HepG2 (cell line): Measurements from ENCODE around the gene ZNF839. TPM values are rescaled to one million over a fixed set of nuclear protein-coding genes. Genes with fewer than 3 reads are reported as not detected.

Experiments
- ATM ChIP-seq: fragments of 450-650 bp; IDR thresholded peaks from 2 replicates; pipeline ENCODE4 v1.7.1; 2017; ENCODE audit warnings: mild to moderate bottlenecking, borderline replicate concordance
- HNF4A ChIP-seq: sonication (generic); formaldehyde crosslinking; IDR thresholded peaks from 2 replicates; pipeline ENCODE4 v1.4.0; 2020; ENCODE audit warnings: missing genetic modification reagents
- HOXD1 ChIP-seq: sonication (generic); formaldehyde crosslinking; IDR thresholded peaks from 2 replicates; pipeline ENCODE4 v1.5.0; 2020; ENCODE audit warnings: missing genetic modification reagents
- MED8 ChIP-seq: sonication (generic); formaldehyde crosslinking; IDR thresholded peaks from 2 replicates; pipeline ENCODE4 v1.8.1; 2023; ENCODE audit warnings: mild to moderate bottlenecking, missing genetic modification reagents; ENCODE audit not compliant: insufficient replicate concordance
- POLR2G ChIP-seq: fragments of 200-400 bp; formaldehyde crosslinking; IDR thresholded peaks from 2 replicates; pipeline ENCODE4 v1.6.1; 2018; ENCODE audit warnings: mild to moderate bottlenecking, low read depth, low read length, moderate library complexity
- U2AF2 ChIP-seq: fragments of 200-400 bp; formaldehyde crosslinking; IDR thresholded peaks from 2 replicates; pipeline ENCODE4 v1.6.1; 2017; ENCODE audit warnings: low read depth, mild to moderate bottlenecking, low read length
- ZNF160 ChIP-seq: sonication (generic); formaldehyde crosslinking; IDR thresholded peaks from 2 replicates; pipeline ENCODE4 v1.8.0; 2022; ENCODE audit warnings: mild to moderate bottlenecking, inconsistent platforms, missing genetic modification reagents
- ZNF510 ChIP-seq: sonication (generic); formaldehyde crosslinking; IDR thresholded peaks from 2 replicates; pipeline ENCODE4 v1.4.0; 2020; ENCODE audit warnings: low read depth, mild to moderate bottlenecking, missing genetic modification reagents
- ZNF569 ChIP-seq: sonication (generic); formaldehyde crosslinking; IDR thresholded peaks from 2 replicates; pipeline ENCODE4 v1.5.0; 2020; ENCODE audit warnings: mild to moderate bottlenecking, missing genetic modification reagents, moderate library complexity, borderline replicate concordance
- ZNF629 ChIP-seq: sonication (generic); formaldehyde crosslinking; conservative IDR thresholded peaks from 2 replicates; pipeline ENCODE4 v1.5.0; 2020; ENCODE audit warnings: missing genetic modification reagents
- polyA plus RNA-seq, 8 experiments: library from polyadenylated mRNA; depleted of rRNA in 3 of 8; stranded (reverse) in 7 of 8; unstranded in 1 of 8; fragments of >200 nt; fragmentation: Illumina TruSeq in 4 of 8; extraction: Trizol in 4 of 8; gene quantifications; 2 replicates each; pipeline versions ENCODE4 v1.2.1 to v1.2.3, GENCODE V29; 2011 to 2016; ENCODE audit warnings: low read depth in 4 of 8, missing spikeins in 1 of 8, mixed read lengths in 1 of 8; ENCODE audit not compliant: insufficient read depth in 1 of 8
- total RNA-seq, 5 experiments: library from RNA; depleted of rRNA; stranded (reverse); fragments of >200 nt; fragmentation: Illumina TruSeq; extraction: Trizol; gene quantifications; 2 replicates each; pipeline ENCODE4 v1.2.3, GENCODE V29; 2016; ENCODE audit warnings: low read depth in 1 of 5
- TF ChIP-seq, protein P1 (sequence below): sonication (generic); formaldehyde crosslinking; IDR thresholded peaks from one replicate; pipeline ENCODE4 v1.5.1; 2020; ENCODE audit warnings: mild to moderate bottlenecking, missing genetic modification reagents; ENCODE audit errors: not compliant biosample characterization
- TF ChIP-seq, protein P2 (sequence below): sonication (generic); formaldehyde crosslinking; IDR thresholded peaks from 2 replicates; pipeline ENCODE4 v1.9.0; 2022; ENCODE audit warnings: low read depth, missing genetic modification reagents
- TF ChIP-seq, protein P3 (sequence below): sonication (generic); formaldehyde crosslinking; IDR thresholded peaks from 2 replicates; pipeline ENCODE4 v1.4.0; 2020; ENCODE audit warnings: missing genetic modification reagents; ENCODE audit errors: not compliant biosample characterization
- TF ChIP-seq, protein P4 (sequence below): sonication (generic); formaldehyde crosslinking; conservative IDR thresholded peaks from 2 replicates; pipeline ENCODE4 v1.8.0; 2022; ENCODE audit warnings: mild to moderate bottlenecking, moderate library complexity, missing genetic modification reagents
- TF ChIP-seq, protein P5 (sequence below): sonication (generic); formaldehyde crosslinking; IDR thresholded peaks from 2 replicates; pipeline ENCODE4 v1.4.0; 2020; ENCODE audit warnings: missing genetic modification reagents, mild to moderate bottlenecking, borderline replicate concordance

The ZNF839 gene
- total and polyA plus RNA-seq, 2 of the 13 experiments (the other 11 are each of a cell fraction or from before 2014, with no cell fraction given): 11.1 to 12.8 TPM

DNA sequence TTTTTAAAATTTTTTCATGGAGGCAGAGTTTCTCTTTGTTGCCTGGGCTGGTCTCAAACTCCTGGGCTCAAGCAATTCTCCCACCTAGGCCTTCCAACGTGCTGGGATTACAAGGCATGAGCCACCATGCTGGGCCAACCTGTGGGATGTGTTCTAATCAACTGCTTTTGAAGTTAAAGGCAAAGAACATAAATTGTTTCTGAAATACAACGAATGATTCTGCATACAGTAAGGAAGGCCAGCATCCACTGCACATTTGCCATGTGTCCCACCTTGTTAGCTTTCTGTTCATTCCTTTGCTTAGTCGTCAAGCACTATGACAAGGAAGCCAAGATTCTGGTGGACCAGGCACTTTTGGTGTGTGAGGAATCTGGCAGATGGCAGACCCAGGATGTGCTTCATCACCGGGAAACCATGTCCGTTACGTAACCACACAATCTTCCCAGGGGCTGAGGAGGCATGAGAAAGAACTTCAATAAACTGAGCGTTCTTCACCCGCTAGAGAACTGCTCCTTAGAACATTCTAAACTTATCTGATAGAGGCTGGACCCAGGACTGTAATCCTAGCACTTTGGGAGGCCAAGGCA is 39.1 kb upstream of the ZNF839 start (continued):
- TF ChIP-seq, protein P1, sequence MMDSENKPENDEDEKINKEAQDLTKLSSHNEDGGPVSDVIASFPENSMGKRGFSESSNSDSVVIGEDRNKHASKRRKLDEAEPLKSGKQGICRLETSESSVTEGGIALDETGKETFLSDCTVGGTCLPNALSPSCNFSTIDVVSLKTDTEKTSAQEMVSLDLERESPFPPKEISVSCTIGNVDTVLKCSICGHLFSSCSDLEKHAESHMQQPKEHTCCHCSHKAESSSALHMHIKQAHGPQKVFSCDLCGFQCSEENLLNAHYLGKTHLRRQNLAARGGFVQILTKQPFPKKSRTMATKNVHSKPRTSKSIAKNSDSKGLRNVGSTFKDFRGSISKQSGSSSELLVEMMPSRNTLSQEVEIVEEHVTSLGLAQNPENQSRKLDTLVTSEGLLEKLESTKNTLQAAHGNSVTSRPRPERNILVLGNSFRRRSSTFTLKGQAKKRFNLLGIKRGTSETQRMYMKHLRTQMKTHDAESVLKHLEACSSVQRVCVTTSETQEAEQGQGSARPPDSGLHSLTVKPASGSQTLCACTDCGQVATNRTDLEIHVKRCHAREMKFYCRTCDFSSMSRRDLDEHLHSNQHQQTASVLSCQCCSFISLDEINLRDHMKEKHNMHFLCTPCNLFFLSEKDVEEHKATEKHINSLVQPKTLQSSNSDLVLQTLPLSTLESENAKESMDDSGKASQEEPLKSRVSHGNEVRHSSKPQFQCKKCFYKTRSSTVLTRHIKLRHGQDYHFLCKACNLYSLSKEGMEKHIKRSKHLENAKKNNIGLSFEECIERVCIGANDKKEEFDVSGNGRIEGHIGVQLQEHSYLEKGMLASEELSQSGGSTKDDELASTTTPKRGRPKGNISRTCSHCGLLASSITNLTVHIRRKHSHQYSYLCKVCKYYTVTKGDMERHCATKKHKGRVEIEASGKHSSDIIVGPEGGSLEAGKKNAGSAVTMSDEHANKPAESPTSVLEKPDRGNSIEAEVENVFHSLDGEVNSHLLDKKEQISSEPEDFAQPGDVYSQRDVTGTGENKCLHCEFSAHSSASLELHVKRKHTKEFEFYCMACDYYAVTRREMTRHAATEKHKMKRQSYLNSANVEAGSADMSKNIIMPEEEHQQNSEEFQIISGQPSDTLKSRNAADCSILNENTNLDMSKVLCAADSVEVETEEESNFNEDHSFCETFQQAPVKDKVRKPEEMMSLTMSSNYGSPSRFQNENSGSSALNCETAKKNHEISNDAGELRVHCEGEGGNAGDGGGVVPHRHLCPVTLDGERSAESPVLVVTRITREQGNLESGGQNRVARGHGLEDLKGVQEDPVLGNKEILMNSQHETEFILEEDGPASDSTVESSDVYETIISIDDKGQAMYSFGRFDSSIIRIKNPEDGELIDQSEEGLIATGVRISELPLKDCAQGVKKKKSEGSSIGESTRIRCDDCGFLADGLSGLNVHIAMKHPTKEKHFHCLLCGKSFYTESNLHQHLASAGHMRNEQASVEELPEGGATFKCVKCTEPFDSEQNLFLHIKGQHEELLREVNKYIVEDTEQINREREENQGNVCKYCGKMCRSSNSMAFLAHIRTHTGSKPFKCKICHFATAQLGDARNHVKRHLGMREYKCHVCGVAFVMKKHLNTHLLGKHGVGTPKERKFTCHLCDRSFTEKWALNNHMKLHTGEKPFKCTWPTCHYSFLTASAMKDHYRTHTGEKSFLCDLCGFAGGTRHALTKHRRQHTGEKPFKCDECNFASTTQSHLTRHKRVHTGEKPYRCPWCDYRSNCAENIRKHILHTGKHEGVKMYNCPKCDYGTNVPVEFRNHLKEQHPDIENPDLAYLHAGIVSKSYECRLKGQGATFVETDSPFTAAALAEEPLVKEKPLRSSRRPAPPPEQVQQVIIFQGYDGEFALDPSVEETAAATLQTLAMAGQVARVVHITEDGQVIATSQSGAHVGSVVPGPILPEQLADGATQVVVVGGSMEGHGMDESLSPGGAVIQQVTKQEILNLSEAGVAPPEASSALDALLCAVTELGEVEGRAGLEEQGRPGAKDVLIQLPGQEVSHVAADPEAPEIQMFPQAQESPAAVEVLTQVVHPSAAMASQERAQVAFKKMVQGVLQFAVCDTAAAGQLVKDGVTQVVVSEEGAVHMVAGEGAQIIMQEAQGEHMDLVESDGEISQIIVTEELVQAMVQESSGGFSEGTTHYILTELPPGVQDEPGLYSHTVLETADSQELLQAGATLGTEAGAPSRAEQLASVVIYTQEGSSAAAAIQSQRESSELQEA: no peak
- no peak for TF ChIP-seq HNF4A (CRISPR knock-in tag)
- no peak for TF ChIP-seq HOXD1 (CRISPR knock-in tag)
- no peak for TF ChIP-seq ATM
- no peak for TF ChIP-seq ZNF629
- TF ChIP-seq, protein P2, sequence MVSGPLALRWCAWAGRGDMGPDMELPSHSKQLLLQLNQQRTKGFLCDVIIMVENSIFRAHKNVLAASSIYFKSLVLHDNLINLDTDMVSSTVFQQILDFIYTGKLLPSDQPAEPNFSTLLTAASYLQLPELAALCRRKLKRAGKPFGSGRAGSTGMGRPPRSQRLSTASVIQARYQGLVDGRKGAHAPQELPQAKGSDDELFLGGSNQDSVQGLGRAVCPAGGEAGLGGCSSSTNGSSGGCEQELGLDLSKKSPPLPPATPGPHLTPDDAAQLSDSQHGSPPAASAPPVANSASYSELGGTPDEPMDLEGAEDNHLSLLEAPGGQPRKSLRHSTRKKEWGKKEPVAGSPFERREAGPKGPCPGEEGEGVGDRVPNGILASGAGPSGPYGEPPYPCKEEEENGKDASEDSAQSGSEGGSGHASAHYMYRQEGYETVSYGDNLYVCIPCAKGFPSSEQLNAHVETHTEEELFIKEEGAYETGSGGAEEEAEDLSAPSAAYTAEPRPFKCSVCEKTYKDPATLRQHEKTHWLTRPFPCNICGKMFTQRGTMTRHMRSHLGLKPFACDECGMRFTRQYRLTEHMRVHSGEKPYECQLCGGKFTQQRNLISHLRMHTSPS (CRISPR knock-in tag): no peak
- TF ChIP-seq MED8 (CRISPR knock-in tag): no peak
- TF ChIP-seq, protein P3, sequence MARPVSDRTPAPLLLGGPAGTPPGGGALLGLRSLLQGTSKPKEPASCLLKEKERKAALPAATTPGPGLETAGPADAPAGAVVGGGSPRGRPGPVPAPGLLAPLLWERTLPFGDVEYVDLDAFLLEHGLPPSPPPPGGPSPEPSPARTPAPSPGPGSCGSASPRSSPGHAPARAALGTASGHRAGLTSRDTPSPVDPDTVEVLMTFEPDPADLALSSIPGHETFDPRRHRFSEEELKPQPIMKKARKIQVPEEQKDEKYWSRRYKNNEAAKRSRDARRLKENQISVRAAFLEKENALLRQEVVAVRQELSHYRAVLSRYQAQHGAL: no peak
- TF ChIP-seq, protein P4, sequence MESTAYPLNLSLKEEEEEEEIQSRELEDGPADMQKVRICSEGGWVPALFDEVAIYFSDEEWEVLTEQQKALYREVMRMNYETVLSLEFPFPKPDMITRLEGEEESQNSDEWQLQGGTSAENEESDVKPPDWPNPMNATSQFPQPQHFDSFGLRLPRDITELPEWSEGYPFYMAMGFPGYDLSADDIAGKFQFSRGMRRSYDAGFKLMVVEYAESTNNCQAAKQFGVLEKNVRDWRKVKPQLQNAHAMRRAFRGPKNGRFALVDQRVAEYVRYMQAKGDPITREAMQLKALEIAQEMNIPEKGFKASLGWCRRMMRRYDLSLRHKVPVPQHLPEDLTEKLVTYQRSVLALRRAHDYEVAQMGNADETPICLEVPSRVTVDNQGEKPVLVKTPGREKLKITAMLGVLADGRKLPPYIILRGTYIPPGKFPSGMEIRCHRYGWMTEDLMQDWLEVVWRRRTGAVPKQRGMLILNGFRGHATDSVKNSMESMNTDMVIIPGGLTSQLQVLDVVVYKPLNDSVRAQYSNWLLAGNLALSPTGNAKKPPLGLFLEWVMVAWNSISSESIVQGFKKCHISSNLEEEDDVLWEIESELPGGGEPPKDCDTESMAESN: no peak
- no peak for TF ChIP-seq ZNF569 (CRISPR knock-in tag)
- no peak for TF ChIP-seq POLR2G
- no peak for TF ChIP-seq U2AF2
- no peak for TF ChIP-seq ZNF160 (CRISPR knock-in tag)
- no peak for TF ChIP-seq ZNF510 (CRISPR knock-in tag)
- TF ChIP-seq, protein P5, sequence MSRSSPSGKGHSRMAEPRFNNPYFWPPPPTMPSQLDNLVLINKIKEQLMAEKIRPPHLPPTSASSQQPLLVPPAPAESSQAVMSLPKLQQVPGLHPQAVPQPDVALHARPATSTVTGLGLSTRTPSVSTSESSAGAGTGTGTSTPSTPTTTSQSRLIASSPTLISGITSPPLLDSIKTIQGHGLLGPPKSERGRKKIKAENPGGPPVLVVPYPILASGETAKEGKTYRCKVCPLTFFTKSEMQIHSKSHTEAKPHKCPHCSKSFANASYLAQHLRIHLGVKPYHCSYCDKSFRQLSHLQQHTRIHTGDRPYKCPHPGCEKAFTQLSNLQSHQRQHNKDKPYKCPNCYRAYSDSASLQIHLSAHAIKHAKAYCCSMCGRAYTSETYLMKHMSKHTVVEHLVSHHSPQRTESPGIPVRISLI (CRISPR knock-in tag): no peak
